ENCODE data around the gene SERF2. TPM values are rescaled to one million over a fixed set of nuclear protein-coding genes. Genes with fewer than 3 reads are reported as not detected.

Gene SERF2
- 353 and 435 TPM in 2 replicates for total RNA-seq (ENCODE audit: low replicate concordance)

DNA sequence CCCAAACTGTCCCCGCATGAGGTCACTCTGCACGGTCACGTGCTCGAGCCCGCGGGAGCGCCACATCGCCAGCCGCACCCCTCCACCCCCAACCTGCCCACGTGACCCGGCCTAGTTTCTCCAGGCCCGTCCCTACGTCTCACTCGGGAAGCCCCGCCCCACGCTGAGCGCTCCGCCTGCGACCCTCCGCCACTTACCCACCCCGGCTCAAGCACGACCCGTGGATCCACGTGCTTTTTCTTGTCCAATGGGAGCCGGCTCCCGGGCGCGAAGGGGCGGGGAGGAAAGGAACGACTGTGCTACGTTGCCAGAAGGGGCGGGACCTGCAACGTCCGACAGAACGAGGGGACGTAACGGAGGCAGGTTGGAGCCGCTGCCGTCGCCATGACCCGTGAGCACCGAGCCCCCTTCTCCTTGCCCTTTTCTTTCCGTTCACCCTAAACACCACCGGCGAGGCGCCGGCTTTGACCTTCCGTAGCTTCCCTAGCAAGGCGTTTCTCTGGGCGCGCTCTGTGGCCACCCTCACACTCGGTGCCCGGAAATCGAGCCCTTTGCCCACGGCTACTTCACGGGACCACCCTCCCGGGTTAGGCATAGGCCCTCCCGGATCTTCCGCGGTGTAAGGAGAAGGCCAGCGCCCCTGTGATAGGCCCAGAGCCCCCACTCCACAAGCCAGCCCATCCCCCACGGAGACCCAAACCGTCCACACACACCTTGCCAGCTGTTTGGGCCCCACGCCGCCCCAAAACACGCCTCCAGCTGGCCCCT, at the start of gene SERF2:
SERF2 (plus strand) TSS at position 328 of the 768 bp plus-strand sequence; CDS start at position 385, 57 bp downstream.

DNA sequence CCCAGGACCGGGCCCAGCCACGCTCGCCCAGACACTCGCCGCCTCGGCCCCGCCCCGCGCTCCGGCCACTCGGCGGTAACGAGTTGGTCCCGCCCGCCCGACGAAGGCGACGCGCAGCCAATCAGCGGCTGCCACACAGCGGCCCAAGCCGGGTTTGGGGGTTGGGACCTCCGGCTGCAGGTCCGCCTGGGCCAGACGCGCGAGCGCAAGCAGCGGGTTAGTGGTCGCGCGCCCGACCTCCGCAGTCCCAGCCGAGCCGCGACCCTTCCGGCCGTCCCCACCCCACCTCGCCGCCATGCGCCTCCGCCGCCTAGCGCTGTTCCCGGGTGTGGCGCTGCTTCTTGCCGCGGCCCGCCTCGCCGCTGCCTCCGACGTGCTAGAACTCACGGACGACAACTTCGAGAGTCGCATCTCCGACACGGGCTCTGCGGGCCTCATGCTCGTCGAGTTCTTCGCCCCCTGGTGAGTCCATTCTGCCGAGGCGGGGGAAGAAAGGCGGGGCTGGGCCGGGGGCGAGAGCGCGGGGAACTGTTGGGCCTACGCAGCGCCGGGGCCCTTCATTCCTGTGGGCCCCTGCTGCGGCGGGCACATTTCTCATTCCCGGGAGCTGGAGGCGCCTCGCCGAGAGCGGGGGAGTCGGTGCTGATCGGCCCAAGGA, 45.7 kb upstream of the SERF2 start, which contains the start of gene PDIA3:
PDIA3 (plus strand) TSS at position 194 of the 658 bp plus-strand sequence; CDS start at position 296, 102 bp downstream.

DNA sequence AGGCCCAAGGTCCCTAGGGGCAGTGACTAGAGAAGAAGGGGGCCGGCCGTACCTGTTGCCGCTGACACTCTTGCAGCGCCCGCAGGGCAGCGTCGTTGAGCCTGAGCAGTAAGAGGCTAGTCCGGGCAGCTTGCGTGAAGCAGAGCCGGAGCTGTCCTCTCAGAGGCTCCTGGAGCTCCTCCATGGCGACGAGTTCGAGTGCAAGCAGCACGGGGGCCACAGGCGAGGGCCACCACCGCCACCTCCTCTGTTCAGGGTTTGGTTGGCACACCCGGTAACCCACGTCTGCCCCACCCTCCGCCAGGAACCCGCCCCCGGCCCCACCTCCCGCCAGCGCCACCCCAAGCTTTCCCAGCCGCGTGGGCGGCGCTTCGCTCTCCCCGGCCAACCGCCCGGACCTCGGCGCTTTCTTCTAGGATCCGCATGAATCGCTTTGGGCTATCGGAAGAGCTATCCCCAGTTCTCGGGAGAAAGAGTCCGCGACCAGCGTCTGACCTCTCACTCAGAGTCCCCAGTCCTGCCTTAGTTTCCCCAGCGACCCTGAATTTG, 15.3 kb upstream of the SERF2 start, which contains the start of gene ELL3:
ELL3 (minus strand) TSS at position 249 of the 549 bp plus-strand sequence; CDS start at position 184, 65 bp downstream.

GRCh38 chr15:43799945-43800285, 7.8 kb downstream of the SERF2 start, which contains the start of gene SERINC4:
Gene SERINC4 (minus strand): TSS chr15:43800220. CDS start chr15:43799986, 234 bp downstream.

DNA sequence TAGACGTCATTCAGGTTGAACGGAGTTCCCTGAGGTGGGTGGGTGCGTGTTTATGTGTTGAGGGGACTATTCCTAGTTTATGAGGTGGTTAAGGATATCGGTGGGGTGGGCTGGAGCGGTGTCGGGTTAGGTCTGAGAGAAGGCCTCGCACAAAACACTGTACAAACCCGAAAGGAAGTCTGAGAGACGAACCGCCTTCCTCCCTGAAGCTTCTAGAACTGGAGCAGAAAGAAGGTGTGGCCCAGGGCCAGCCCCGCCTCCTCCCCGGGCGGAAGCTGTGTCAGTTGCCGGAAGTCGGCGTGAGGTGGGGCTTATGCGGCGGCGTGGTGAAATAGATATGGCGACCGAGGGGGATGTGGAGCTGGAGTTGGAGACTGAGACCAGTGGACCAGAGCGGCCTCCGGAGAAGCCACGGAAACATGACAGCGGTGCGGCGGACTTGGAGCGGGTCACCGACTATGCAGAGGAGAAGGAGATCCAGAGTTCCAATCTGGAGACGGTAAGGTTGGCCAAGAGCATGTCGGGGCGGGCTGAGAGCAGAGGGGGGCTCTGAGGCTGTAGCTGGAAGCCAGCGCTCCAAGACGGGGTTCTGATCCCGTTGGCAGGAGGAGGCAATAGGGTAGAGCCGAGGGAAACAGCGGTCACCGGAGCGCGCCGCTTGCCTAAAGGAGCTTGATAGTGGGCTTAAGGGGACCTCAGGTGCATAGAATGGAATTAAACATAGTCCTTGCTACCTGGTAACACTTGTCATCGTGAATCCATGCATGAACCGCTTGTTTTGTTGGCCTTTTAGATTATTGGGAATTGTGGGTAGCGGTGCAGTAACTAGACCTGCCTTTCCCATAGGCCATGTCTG, 8.4 kb downstream of the SERF2 start, which contains the start of gene HYPK:
HYPK (plus strand) TSS at position 314 of the 856 bp plus-strand sequence; CDS start at position 338, 24 bp downstream.

GRCh38 chr15:43824302-43825246, 32.5 kb downstream of the SERF2 start, which contains the start of gene MFAP1:
Gene MFAP1 (minus strand): TSS chr15:43824690. CDS start chr15:43824569, 121 bp downstream.

GRCh38 chr15:43826508-43827341, 34.6 kb downstream of the SERF2 start, which contains the start of gene WDR76:
Gene WDR76 (plus strand): TSS chr15:43827002. CDS start chr15:43827033, 31 bp downstream.

Other genes with a start within 250 kb of the SERF2 start
- 13.8 and 18.0 TPM in 2 replicates for gene PPIP5K1, start 202.1 kb upstream of the SERF2 start, total RNA-seq (ENCODE audit: low replicate concordance)
- gene CKMT1B, start 198.3 kb upstream of the SERF2 start, total RNA-seq (ENCODE audit: low replicate concordance) = not detected in 2 replicates
- under 0.01 TPM in 2 replicates for gene STRC, start 173.5 kb upstream of the SERF2 start, total RNA-seq (ENCODE audit: low replicate concordance)
- gene CATSPER2, start 143.5 kb upstream of the SERF2 start, total RNA-seq (ENCODE audit: low replicate concordance) = 0.45 and 0.59 TPM in 2 replicates
- not detected in 2 replicates for gene CKMT1A, start 98.5 kb upstream of the SERF2 start, total RNA-seq (ENCODE audit: low replicate concordance)
- 97.6 and 143 TPM in 2 replicates for gene PDIA3, start 45.9 kb upstream of the SERF2 start, total RNA-seq (ENCODE audit: low replicate concordance)
- 3.5 and 13.6 TPM in 2 replicates for gene ELL3, start 15.4 kb upstream of the SERF2 start, total RNA-seq (ENCODE audit: low replicate concordance)
- not detected in 2 replicates for gene SERINC4, start 7.9 kb downstream of the SERF2 start, total RNA-seq (ENCODE audit: low replicate concordance)
- gene HYPK, start 8.3 kb downstream of the SERF2 start, total RNA-seq (ENCODE audit: low replicate concordance) = 6.8 and 8.8 TPM in 2 replicates
- 24.2 and 41.1 TPM in 2 replicates for gene MFAP1, start 32.4 kb downstream of the SERF2 start, total RNA-seq (ENCODE audit: low replicate concordance)
- gene WDR76, start 34.7 kb downstream of the SERF2 start, total RNA-seq (ENCODE audit: low replicate concordance) = 1.9 and 4.9 TPM in 2 replicates

Measured in smooth muscle cell of the coronary artery (primary cell).